Germinal center (tissue), 1 donor: ENCODE measurements around the gene FGD3.

Experiments
- DNase-seq: peaks from one replicate; pipeline ENCODE4 v3.0.0; 2012; ENCODE audit warnings: mixed read lengths, low spot score

Gene FGD3

GRCh38 chr9:93054758-93055704 lies 107.7 kb downstream of the FGD3 start:
- DNase-seq: no peak

- no peak for DNase-seq
Observed at GRCh38 chr9:93057042-93057702, 109.8 kb downstream of the FGD3 start.

- DNase-seq: no peak
Observed at GRCh38 chr9:93057703-93058354, 110.5 kb downstream of the FGD3 start.

GRCh38 chr9:93058355-93059010 lies 111.2 kb downstream of the FGD3 start, which contains the start of gene SUSD3:
TSS of gene SUSD3 (plus strand) at chr9:93058701. CDS start at chr9:93058743, 42 bp downstream.
- DNase-seq: peak; percentile 90

- peak; percentile 57 for DNase-seq
Observed at GRCh38 chr9:93059011-93059714, 111.8 kb downstream of the FGD3 start.

- DNase-seq: no peak
Observed at GRCh38 chr9:93059715-93060578, 112.6 kb downstream of the FGD3 start.

- no peak for DNase-seq
Observed at GRCh38 chr9:93060746-93061259, 113.5 kb downstream of the FGD3 start.

- no peak for DNase-seq
Observed at GRCh38 chr9:93061260-93061751, 114.0 kb downstream of the FGD3 start.

- peak; percentile 91 for DNase-seq
Observed at GRCh38 chr9:93061791-93062763, 114.8 kb downstream of the FGD3 start.

GRCh38 chr9:93064392-93065134 lies 117.2 kb downstream of the FGD3 start:
- peak; percentile 74 for DNase-seq

GRCh38 chr9:93065135-93065720 lies 117.9 kb downstream of the FGD3 start:
- no peak for DNase-seq

GRCh38 chr9:93066978-93067603 lies 119.8 kb downstream of the FGD3 start:
- no peak for DNase-seq

GRCh38 chr9:93068956-93069355 lies 121.6 kb downstream of the FGD3 start:
- DNase-seq: no peak

GRCh38 chr9:93071464-93071863 lies 124.1 kb downstream of the FGD3 start:
- peak; percentile 30 for DNase-seq

- no peak for DNase-seq
Observed at GRCh38 chr9:93072383-93072795, 125.1 kb downstream of the FGD3 start.

GRCh38 chr9:93076101-93076791 lies 128.9 kb downstream of the FGD3 start:
- no peak for DNase-seq

GRCh38 chr9:93076792-93077128 lies 129.4 kb downstream of the FGD3 start:
- no peak for DNase-seq
